Peyer's patch (tissue), 4 donors: ENCODE measurements around the gene CCDC192. TPM values are rescaled to one million over a fixed set of nuclear protein-coding genes. Genes with fewer than 3 reads are reported as not detected.

Experiments used
- DNase-seq, 3 donors: peaks; one replicate each; pipeline ENCODE4 v3.0.0-alpha.2; 2017 to 2019
- H3K27ac ChIP-seq, 4 donors: fragments of 200-600 bp; sonication (generic); one replicate each; pipeline ENCODE4 v1.5.1; 2016 to 2019
- H3K27me3 ChIP-seq, 2 donors: fragments of 200-600 bp; sonication (generic); one replicate each; pipeline ENCODE4 v1.5.1; 2019
- H3K36me3 ChIP-seq, 3 donors: fragments of 200-600 bp; sonication (generic); one replicate each; pipeline ENCODE4 v1.5.1; 2016 to 2019
- H3K4me1 ChIP-seq, 4 donors: fragments of 200-600 bp; sonication (generic); one replicate each; pipeline ENCODE4 v1.5.1; 2016 to 2019
- H3K4me3 ChIP-seq, 4 donors: fragments of 200-600 bp; sonication (generic); 1 replicate in 3 of 4; 2 replicates in 1 of 4; pipeline ENCODE4 v1.5.1; 2016 to 2019; ENCODE audit warnings: mild to moderate bottlenecking in 1 of 4
- H3K9me3 ChIP-seq, 4 donors: fragments of 200-600 bp; sonication (generic); one replicate each; pipeline ENCODE4 v1.5.1; 2016 to 2019; ENCODE audit warnings: mild to moderate bottlenecking in 1 of 4
- CTCF ChIP-seq, 6 experiments: fragments of 450-650 bp in 4 of 6; fragments of 200-600 bp in 2 of 6; sonication (generic) in 1 of 6; IDR thresholded peaks; one replicate each; pipeline ENCODE4 v1.5.1; 2017 to 2019; ENCODE audit warnings: antibody characterized with exemption in 6 of 6, mild to moderate bottlenecking in 3 of 6, moderate library complexity in 1 of 6
- POLR2A ChIP-seq, 2 donors: fragments of 450-650 bp; IDR thresholded peaks; one replicate each; pipeline ENCODE4 v1.5.1; 2017; ENCODE audit warnings: antibody characterized with exemption in 2 of 2, mild to moderate bottlenecking in 2 of 2, moderate library complexity in 2 of 2
- total RNA-seq, 4 donors: library from RNA; depleted of rRNA; stranded (reverse); fragments of >200 nt; gene quantifications; one replicate each; pipeline ENCODE4 v1.1.0, GENCODE V29; 2016

Gene CCDC192
- total RNA-seq, 4 donors from 2014 or later, result not detected

GRCh38 chr5:127694518-127695171 lies 8.5 kb upstream of the CCDC192 start:
- H3K4me1 ChIP-seq, result no peaks in the 10 kb centered on the region
- H3K36me3 ChIP-seq, result no peaks in the 10 kb centered on the region
- H3K4me3 ChIP-seq, result no peak overlapping the region
- no peak for DNase-seq
- no peak overlapping the region for H3K27ac ChIP-seq
- TF ChIP-seq CTCF (IDR thresholded peaks at IDR 0.05), result no peak
- no peak for TF ChIP-seq POLR2A (IDR thresholded peaks at IDR 0.05)
- H3K27me3 ChIP-seq, result no peaks in the 10 kb centered on the region
- H3K9me3 ChIP-seq, result no peaks in the 10 kb centered on the region

GRCh38 chr5:127695346-127695745 lies 7.8 kb upstream of the CCDC192 start:
- no peaks in the 10 kb centered on the region for H3K9me3 ChIP-seq
- no peaks in the 10 kb centered on the region for H3K27me3 ChIP-seq
- DNase-seq, result no peak
- no peaks in the 10 kb centered on the region for H3K4me1 ChIP-seq
- no peaks in the 10 kb centered on the region for H3K36me3 ChIP-seq
- H3K27ac ChIP-seq, result no peak overlapping the region
- H3K4me3 ChIP-seq, result no peak overlapping the region
- TF ChIP-seq POLR2A (IDR thresholded peaks at IDR 0.05) (no peak), CTCF (IDR thresholded peaks at IDR 0.05) (no peak)

GRCh38 chr5:127696683-127697082 lies 6.5 kb upstream of the CCDC192 start:
- Histone ChIP-seq H3K9me3 (no peaks in the 10 kb centered on the region), H3K4me3 (no peak overlapping the region), H3K4me1 (no peaks in the 10 kb centered on the region), H3K27me3 (no peaks in the 10 kb centered on the region), H3K36me3 (no peaks in the 10 kb centered on the region), H3K27ac (no peak overlapping the region)
- no peak for TF ChIP-seq POLR2A (IDR thresholded peaks at IDR 0.05)
- no peak for TF ChIP-seq CTCF (IDR thresholded peaks at IDR 0.05)
- DNase-seq, result no peak

- Histone ChIP-seq H3K27ac (peak overlapping the region in 1 of 4 donors; percentile 5), H3K9me3 (no peaks in the 10 kb centered on the region), H3K4me1 (no peaks in the 10 kb centered on the region), H3K36me3 (no peaks in the 10 kb centered on the region), H3K27me3 (no peaks in the 10 kb centered on the region), H3K4me3 (no peak overlapping the region)
- no peak for TF ChIP-seq POLR2A (IDR thresholded peaks at IDR 0.05)
- no peak for TF ChIP-seq CTCF (IDR thresholded peaks at IDR 0.05)
- peak in 2 of 3 donors; percentile 49 for DNase-seq
Measured at GRCh38 chr5:127697894-127698600, 5.1 kb upstream of the CCDC192 start.

- Histone ChIP-seq H3K27me3 (no peaks in the 10 kb centered on the region), H3K36me3 (no peaks in the 10 kb centered on the region), H3K4me3 (no peak overlapping the region), H3K4me1 (no peaks in the 10 kb centered on the region), H3K27ac (no peak overlapping the region), H3K9me3 (no peaks in the 10 kb centered on the region)
- no peak for DNase-seq
- TF ChIP-seq CTCF (IDR thresholded peaks at IDR 0.05) (no peak), POLR2A (IDR thresholded peaks at IDR 0.05) (no peak)
Measured at GRCh38 chr5:127699416-127699815, 3.8 kb upstream of the CCDC192 start.
